LNCAP (cell line): Measurements from ENCODE around the gene YY1.
A peak's percentile ranks its signal among the peaks of the same experiment; 100 is the strongest.

Experiments
- CTCF ChIP-seq: fragments of 450-650 bp; IDR thresholded peaks from 2 replicates; pipeline ENCODE4 v1.5.1; 2017; ENCODE audit warnings: mild to moderate bottlenecking

YY1 gene

GRCh38 chr14:100246809-100247428, 8.0 kb downstream of the YY1 start:
- peak; percentile 78 for TF ChIP-seq CTCF

GRCh38 chr14:100250732-100251465, 12.0 kb downstream of the YY1 start:
- TF ChIP-seq CTCF: no peak

- no peak for TF ChIP-seq CTCF
Measured at GRCh38 chr14:100252684-100253083, 13.7 kb downstream of the YY1 start.

GRCh38 chr14:100256339-100256895, 17.5 kb downstream of the YY1 start:
- no peak for TF ChIP-seq CTCF

GRCh38 chr14:100261621-100262020, 22.7 kb downstream of the YY1 start:
- no peak for TF ChIP-seq CTCF

GRCh38 chr14:100262545-100262944, 23.6 kb downstream of the YY1 start:
- TF ChIP-seq CTCF: no peak

GRCh38 chr14:100263141-100263540, 24.2 kb downstream of the YY1 start:
- TF ChIP-seq CTCF: no peak
